ENCODE results near the gene SHROOM3.

SHROOM3 gene

DNA sequence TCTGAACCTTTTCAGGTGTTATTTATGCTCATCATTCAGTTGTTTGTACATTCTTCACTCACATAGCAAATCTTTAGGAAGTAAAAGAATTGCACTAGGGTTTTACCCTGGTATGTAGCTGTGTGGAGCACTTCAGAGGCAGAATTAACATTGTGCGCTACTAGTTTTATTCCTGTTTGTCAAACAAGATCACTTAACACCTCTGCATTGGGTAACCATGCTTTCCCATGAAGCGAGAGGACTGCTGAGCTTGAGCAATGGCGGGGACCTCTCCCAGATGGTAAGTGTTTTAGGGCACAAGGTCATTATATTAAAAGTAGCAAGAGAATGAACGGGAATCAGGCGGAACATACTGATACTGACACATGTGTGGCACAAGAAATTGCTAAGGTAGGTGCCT, 59.2 kb downstream of the SHROOM3 start:
- no peak for DNase-seq (ENCODE audit: low spot score)

DNA sequence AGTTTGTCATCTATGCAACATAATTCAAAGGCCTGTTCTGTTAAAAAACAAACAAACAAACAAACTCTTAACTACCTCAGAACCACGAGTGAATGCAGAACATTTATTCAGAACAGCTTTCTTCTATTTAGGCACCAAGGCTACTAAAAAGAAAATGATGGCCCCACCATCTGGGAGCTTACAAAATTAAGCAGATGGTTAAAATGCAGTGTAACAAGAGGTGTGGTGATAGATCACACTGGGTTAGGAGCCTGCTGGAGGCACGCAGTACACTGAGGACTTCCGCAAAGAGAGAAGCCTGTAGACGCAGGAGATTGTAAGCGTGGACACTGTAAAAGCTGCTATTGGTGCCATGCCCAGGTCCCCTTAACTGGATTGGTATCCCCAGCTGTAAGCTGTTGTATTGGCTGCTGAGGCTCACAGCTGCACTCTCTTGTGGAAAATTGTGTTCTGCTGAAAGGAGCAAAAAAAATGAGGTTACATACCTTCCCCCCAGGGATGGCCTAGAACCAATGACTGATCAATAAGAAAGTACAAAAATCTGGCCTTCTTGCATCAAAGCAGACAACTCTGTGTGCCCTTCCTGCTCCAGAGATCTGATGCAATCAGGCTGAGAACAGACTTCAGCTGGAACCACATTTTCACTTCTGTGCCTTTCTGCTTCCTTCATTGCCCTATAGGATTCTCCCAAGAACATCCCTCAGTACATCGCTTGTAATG, 60.0 kb downstream of the SHROOM3 start:
- DNase-seq (ENCODE audit: low spot score): no peak

DNA sequence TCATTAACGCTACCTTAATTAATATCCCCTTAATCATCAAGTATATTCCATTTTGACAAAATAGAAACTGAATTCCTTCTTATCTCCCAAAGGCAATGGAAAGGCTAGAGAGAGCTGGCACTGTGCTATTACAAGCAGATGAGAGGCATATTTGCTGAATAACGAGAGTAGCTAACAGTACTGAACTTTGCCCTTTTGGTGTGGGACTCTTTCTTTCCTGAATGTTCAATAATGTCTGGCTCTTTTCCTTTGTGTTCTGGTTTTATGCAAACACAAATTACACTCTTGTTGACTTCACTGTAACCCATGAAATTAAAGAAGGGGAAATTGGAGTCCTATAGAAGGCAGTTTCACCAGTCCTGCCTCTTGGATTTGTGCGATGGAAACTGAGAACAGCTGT, 63.5 kb downstream of the SHROOM3 start:
- DNase-seq (ENCODE audit: low spot score): no peak

DNA sequence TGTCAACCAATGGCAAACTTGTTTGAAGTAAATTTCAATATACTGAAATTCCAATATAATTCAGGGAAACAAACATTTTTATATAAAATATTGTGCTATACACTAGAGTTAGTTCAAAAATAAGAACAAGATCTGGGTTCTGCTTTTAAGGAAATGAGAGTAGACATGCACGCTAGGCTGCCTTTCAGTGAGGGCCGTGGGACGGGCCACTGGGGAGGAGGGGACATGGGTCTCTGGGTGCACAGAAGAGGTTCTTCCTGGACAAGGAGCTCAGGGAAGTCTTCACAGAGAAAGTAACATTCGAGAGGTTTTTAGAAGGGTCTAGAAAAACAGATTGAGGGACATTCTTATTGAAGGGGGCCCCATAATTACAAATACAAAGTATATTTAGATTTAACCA, 64.4 kb downstream of the SHROOM3 start:
- no peak for DNase-seq (ENCODE audit: low spot score)

DNA sequence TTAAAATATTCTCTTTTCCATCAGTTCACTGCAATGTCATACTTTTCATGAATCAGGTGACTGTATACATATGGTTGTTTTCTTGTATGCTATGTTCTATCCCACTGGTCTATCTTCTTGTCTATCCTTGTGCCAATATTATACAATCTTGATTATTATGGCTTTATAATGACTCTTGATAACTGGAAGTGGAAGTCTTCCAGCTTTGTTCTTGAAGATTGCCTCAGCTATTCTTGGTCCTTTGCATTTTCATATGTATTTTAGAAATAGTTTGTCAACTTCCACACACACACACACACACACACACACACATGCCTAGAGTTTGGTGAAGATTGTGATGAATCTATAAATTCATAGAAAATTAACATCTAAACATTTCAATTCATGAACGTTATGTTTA, 67.9 kb downstream of the SHROOM3 start:
- DNase-seq (ENCODE audit: low spot score): no peak

DNA sequence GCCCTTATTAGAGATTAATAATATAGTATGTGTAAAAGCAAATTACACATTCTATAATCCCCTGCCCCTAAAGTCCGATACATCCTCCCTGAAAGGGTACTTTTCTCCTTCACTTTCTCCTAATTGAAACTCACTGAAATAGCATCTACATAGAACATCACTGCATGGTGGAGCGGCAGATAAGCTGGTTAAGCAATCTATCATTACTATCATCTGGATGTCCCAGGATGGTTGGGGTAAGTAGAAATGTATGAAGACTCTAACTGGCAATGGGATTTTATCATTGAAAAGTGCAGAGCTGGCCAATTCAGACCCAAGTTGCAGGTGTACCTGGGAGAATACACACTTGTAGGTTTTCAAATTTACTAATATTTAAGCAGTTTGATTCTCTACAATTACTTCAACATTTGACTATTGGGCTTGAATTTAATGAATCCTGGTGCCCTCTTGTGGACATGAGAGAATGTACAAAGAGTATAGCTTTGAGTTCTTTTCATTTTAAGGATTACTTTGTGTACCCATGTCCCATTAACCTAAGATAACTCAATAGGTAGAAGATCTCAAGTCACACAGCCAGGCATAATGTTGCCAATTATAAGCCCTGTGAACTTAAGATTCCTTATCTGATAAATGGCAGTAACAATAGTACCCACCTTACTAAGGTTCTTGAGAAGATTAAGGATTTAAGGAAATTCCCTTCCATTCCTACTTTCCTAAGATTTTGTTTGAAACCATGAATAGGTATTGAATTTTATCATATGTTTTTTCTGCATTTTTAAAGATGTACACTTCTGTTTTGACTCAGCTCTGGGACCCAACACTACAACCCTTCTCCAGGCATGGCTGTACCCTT, 69.8 kb downstream of the SHROOM3 start:
- peak; percentile 61 for DNase-seq (ENCODE audit: low spot score)

DNA sequence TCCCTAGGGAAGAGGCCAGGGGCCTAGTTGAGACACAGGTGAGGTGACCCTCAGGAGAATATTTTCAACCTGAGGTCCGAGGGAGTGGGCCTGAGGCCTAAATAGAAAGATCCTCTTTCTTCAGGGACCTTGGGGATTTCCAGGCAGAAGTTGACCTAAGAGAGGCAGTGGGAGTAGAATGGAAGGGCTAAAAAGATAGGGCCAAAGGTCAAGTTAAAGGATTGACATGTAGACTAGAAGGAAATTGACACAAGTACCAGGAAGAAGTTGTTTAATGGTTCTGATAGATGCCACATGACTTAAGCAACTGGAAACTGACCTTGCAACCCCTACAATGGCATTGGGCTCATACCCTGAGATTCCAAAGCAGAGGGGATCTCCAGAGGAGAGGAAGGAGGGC, 76.9 kb downstream of the SHROOM3 start:
- no peak for DNase-seq (ENCODE audit: low spot score)

DNA sequence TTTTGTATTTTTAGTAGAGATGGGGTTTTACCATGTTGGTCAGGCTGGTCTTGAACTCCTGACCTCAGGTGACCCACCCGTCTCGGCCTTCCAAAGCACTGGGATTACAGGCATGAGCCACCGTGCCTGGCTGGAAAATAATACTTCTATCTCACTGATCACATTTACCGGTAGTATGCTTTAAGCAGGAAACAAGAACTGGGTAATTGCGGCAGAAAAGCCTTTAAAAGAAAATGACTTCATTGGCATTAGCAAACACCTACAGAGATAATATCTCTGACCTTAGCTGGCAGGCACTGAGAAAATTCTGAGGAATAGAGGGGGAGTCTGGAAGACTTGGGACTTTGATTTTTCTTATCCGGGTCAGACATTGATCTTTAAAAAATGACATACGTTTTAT, 78.5 kb downstream of the SHROOM3 start:
- no peak for DNase-seq (ENCODE audit: low spot score)

DNA sequence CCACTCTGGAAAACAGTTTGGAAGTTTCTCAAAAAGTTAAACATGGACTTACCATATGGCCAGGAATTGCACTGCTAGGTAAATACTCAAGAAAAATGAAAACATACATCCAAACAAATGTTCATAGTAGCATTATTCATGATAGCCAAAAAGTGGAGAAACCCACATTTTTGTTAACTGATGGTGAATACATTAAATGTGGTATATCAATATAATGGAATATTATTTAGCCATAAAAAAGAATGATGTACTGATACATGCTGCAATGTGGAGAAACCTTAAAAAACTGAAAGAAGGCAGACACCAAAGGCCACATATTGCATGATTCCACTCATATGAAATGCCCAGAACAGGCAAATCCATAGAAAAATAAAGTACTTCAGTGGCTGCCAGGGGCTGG, 79.1 kb downstream of the SHROOM3 start:
- no peak for DNase-seq (ENCODE audit: low spot score)

DNA sequence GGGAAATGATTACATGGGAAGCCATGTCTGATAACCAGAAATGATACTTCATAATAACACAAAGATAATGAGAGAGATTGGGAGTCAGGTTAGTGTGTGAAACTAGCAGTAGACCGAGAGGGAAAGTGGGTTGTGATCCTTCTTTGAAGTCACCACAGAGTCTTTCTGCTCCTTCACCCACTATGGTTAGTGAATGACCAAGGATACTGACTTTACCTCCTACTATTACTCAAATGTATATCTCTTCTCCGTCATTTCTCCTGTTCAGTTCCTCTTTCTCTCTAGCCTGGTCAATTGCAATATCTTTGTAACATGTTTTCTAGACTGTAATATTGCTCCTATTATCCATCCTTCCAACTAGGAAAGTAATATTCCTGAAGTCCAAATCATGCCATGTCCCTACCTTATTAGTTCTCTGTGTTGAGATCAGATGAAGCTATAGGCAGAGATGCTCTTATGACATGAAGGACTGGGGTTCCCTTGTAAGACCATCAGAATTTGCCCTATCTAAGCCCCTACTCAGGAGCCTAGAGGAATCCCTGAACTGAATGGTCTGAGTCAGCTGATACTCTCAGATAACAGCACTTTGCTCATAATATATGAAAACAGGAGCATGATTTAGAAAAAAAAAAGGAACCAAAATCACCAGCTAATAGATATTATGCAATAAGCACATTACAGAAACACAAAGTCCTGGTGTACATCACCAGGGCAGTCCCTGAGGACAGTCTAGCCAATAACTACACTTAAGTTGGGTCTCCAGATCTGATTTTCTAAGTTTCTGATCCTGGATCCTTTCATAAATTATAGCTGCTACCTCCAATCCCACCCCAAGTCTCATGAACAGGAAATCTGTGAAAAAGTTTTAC, 81.2 kb downstream of the SHROOM3 start:
- no peak for DNase-seq (ENCODE audit: low spot score)

DNA sequence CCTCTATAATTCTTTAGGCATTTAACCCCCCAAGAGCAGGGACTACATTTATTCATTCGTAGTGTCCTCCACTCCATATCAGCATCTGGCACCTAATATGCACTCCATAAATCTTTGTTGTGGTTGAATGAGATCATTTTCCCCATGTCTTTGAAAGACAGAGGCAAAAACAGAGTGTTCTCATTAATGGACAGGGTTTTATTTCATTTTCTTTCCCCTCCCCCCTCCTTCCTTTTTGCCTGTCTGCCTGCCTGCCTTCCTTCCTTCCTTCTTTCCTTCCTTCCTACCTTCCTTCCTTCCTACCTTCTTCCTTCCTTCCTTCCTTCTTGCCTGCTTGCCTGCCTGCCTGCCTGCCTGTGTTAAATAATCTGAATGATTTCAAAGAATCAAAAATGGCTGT, 83.2 kb downstream of the SHROOM3 start:
- DNase-seq (ENCODE audit: low spot score): no peak

DNA sequence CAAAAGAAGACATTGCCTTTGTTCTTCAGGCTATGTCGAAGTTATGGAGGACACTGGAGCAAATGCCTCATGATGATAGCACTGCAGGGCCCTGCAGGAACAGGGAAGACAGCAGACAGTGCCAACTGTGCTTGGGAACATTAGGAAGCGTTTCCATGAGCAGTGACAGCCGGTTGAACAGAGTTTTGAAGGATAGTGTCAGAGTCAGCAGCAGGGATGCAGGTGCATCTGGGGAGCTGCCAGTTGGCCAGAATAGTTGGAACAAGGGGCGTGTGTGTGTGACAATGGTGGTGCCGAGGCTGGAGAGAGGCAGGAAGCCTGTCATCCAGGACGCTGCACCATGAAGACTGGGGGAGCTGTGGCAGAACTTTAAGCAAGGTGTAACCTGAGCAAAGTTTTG, 88.6 kb downstream of the SHROOM3 start:
- DNase-seq (ENCODE audit: low spot score): no peak

DNA sequence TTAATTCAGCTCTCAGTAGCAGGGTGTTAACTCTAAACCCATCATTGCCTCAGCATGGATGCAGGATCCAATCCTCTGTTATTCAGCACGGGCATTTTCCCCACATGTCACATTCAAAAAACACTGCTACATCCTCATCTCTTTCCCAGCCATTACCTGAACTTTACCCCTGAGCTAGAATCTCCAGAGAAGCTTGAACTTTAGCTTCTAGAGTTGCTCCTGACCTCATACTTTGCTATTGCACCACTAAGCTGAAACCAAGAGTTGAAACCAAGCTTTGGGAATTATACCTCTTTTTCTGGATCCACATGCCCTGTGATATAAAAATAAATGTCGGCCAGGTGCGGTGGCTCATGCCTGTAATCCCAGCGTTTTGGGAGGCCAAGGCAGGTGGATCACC, 90.7 kb downstream of the SHROOM3 start:
- DNase-seq (ENCODE audit: low spot score): no peak

DNA sequence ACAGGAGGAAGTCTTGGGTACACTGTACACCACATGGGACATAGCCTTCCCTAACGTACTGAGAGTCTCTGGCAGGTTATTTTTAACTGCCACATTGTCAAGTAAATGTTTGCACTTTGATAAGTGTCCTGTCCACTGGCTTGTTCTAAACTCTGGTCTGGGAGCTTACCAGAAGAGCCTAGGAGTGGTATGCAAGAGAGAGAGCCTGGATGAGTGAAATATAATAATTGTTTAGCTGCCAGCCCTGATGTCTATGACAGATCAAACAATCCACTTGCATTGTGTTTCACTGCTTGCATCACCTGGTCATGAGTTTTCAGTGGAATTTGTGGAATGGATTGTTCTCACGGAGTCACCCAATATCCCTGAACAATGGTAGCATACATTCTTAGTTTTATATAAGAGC, 91.6 kb downstream of the SHROOM3 start:
- DNase-seq (ENCODE audit: low spot score): peak; percentile 26

DNA sequence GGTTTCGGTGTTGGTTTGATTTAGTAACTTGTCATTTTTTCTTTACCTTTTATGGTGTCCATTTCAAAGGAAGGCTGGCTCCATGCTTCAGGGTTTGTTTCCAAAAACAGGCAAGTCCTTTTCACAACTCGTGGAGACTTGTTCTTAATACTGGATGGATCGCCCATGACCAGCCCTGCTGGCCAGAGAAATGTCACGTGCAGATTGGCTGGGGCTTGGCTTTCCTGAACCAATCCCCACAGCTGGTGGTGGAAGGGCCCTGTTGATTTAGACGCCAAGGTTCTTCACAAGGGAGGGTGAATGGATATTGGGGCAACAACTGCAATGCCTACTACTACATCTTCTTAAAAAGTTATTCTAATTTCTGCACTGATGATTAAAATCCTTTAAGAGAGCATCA, 92.6 kb downstream of the SHROOM3 start:
- no peak for DNase-seq (ENCODE audit: low spot score)

DNA sequence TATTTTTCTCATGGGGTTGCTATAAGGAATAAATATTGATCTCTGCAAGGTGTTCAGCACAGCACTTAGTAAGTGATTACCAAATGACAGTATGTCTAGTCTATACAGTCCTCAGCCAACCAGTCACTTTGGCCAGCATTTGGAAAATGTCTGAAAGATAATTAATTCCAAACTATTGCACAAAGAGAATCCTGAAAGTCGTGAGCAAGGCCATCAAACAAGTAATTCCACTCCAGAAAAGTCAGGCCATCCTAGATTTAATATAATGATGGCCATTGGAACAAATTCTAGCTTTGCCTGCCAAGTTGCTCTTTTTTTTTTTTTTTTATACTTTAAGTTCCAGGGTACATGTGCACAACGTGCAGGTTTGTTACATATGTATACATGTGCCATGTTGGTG, 96.6 kb downstream of the SHROOM3 start:
- no peak for DNase-seq (ENCODE audit: low spot score)

DNA sequence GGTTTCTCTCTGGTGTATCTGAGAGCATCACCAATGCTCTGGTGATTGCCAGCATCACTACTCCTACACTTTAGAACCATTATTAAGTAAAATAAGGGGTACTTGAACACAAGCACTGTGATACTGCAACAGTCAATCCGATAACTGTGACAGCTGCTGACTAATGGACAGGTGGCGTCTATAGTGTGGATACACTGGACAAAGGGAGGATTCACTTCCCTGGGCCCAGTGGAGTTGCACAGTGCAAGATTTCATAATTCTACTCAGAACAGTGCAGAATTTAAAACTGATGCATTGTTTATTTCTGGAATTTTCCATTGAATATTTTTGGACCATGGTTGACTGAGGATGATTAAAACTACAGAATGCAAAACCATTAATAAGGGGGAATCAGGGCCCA, 97.8 kb downstream of the SHROOM3 start:
- DNase-seq (ENCODE audit: low spot score): no peak

DNA sequence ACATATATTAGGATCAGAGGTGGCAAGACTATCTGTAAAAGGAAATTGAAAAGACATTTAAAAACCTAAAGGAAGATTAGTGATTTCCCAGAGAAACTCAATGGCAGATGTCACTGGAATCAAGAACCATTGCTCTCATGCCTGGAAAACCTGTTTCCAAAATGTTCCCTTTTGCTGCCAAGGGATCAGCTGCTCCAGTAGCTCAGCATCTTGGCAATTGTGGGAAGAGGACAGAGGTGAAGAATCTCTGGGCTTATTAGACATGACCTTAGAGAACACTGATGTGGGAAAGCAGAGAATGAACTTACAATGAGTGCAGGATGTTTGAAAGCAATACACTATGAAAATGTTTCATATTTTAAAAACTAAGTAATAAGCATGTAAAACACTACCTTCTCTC, 98.3 kb downstream of the SHROOM3 start:
- no peak for DNase-seq (ENCODE audit: low spot score)

DNA sequence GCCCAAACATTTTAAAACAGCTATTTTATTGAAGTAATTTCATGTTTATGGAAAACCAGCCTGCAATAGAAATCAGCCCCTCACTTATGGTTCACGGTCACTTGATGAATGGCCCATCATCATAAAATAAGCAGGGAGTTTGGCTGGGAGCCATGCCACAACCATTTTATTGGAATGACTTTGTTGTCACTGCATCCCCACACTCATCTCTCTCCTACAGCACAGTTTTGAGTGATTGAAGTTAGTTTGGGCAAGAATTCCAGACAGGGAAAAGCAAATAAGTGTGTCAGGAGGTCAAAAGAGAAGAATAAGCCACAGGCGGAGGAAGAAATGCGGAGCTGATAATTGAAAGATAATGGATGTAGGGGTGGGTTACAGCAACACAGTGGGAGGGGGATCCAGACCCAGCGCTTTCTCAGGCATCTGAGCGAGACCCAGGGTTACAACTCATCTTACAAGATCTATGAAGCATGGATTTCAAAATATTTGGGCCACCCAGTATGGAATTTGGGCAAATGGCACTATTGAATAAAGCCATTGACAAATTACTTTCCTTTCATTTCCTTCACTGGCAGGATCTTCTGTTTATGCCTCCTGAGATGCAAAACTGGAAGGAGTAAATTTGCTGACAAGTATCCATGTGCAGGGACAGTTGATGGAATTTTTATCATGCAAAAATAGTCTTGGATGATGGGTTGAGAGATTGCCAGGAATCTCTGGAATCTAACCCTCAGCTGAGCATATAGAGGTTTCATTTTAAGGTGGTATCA, 100.8 kb downstream of the SHROOM3 start:
- no peak for DNase-seq (ENCODE audit: low spot score)

DNA sequence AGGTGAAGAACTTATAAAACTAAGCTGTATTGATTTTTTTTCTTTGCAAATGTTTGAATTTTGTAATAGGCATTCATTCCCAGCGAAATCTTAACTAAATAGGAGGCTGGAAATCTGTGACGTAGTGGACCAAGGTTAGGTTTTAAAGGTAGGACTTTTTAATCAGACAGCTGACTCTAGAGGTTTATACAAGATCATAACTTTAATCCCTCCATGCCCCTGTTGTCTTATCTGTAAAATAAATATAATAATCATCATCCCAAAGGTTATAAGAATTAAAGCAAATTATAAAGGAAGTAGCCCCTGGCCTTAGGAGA, 101.3 kb downstream of the SHROOM3 start:
- no peak for DNase-seq (ENCODE audit: low spot score)

DNA sequence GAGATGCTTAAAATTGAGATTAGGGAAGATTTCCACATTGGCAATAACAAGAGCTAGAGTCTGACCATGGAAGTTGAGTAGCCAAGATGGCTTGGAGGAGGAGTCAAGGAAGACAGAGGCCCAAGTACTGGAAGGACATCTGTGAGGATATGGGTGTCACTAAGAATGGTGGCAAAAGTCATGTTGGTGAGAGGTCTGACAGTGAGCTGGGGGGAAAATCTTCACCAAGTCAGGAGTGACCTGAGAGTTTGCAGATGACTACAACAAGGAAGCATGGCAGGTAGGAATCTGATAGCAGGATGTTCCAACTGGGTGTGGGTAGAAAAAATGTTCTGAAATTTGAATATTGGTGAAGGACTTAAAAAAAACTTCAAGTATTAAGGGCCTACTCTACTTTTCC, 103.3 kb downstream of the SHROOM3 start:
- no peak for DNase-seq (ENCODE audit: low spot score)

DNA sequence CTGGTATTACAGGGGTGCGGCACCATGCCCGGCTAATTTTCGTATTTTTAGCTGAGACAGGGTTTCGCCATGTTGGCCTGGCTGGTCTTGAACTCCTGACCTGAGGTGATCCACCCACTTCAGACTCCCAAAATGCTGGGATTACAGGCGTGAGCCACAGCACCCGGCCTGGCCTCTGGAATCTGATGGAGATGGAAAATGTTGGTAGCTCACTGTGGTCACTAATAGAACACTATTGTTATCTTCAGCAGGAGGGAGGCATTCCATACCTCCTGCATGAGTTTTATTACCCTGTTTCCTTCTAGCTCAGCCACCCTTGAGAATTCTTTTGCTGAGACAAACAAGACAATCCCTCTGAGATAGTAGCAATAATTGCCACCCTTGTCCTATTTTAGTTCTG, 105.0 kb downstream of the SHROOM3 start:
- DNase-seq (ENCODE audit: low spot score): peak; percentile 41
